Prostate gland (tissue), 2 donors: Measurements from ENCODE around the gene GYPE.
"Not testable (repeated sequence)": the region's sequence is repeated elsewhere in the genome, so short reads cannot be mapped to it uniquely, and the experiment has no call there.

Experiments used
- CTCF ChIP-seq, 4 experiments: fragments of 200-600 bp in 2 of 4; fragments of 450-650 bp in 2 of 4; sonication (generic) in 2 of 4; IDR thresholded peaks; 1 replicate in 3 of 4; 2 replicates in 1 of 4; pipeline ENCODE4 v1.5.1; 2016 to 2019; ENCODE audit warnings: antibody characterized with exemption in 4 of 4, mild to moderate bottlenecking in 2 of 4, moderate library complexity in 2 of 4
- POLR2A ChIP-seq: fragments of 450-650 bp; IDR thresholded peaks from one replicate; pipeline ENCODE4 v1.6.1; 2016; ENCODE audit warnings: antibody characterized with exemption, mild to moderate bottlenecking
- POLR2AphosphoS5 ChIP-seq: sonication (generic); formaldehyde crosslinking; IDR thresholded peaks from one replicate; pipeline ENCODE4 v1.6.1; 2017; ENCODE audit warnings: antibody characterized with exemption

- TF ChIP-seq CTCF (IDR thresholded peaks at IDR 0.05); POLR2AphosphoS5; POLR2A: not testable (repeated sequence)
Measured at GRCh38 chr4:143951458-143951972, 46.2 kb upstream of the GYPE start.
